GM13977 (cell line): ENCODE data around the gene MEF2C.

Source experiments
- DNase-seq: peaks from one replicate; pipeline ENCODE4 v3.0.0; 2012; ENCODE audit warnings: low spot score
- in situ Hi-C: fragments of 300-500 bp; cut with MboI; formaldehyde crosslinking; loops from one replicate; pipeline ENCODE4 v1.12.0; 2022; ENCODE audit warnings: low sequenced_read_pairs, low pct_unique_long_range_greater_than_20kb, mixed read lengths, inconsistent platforms; ENCODE audit not compliant: unreplicated experiment
- TF ChIP-seq, protein P1 (sequence below): IDR thresholded peaks from 2 replicates; pipeline ENCODE4 v1.5.1; 2012; ENCODE audit warnings: mild to moderate bottlenecking, control low read depth; ENCODE audit not compliant: insufficient read depth; ENCODE audit errors: extremely low read depth, missing control alignments

Gene MEF2C

DNA sequence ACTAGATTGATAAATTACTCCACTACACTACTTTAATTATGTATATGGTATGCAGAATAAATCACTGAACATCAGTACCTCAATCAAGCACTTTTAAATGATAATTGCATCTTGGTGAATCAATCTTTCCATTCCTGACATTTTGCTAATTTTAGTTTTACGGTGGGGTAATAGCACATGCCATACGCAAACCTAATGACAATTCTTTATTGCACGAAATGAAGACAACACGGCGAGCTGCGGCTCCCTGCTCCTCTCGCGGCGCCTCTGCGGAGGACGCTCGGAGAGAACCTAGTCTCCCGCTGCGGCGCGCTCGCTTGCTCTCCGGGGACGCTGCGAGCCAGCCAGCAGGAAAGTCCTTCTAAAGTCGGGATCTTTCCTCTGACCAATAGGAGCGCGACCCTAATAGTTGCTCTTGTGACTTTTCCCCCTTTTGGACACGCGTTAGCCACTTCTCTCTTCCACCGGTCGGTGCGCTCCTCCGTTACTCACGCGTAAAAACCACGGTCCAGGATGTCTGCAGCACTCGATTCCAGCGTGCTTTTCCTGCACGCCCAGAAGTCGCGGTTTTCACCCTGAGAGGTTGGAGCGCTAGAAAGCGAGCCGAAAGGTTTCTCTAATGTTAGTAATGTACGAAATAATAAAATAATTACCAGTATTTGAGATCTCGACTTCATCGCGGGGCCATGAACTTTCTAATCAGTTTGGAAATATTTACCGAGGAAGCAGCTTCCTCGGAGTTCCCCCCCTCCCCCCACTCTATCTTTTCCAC, 1.0 kb upstream of the MEF2C start:
- no peak for DNase-seq
- TF ChIP-seq, protein P1, sequence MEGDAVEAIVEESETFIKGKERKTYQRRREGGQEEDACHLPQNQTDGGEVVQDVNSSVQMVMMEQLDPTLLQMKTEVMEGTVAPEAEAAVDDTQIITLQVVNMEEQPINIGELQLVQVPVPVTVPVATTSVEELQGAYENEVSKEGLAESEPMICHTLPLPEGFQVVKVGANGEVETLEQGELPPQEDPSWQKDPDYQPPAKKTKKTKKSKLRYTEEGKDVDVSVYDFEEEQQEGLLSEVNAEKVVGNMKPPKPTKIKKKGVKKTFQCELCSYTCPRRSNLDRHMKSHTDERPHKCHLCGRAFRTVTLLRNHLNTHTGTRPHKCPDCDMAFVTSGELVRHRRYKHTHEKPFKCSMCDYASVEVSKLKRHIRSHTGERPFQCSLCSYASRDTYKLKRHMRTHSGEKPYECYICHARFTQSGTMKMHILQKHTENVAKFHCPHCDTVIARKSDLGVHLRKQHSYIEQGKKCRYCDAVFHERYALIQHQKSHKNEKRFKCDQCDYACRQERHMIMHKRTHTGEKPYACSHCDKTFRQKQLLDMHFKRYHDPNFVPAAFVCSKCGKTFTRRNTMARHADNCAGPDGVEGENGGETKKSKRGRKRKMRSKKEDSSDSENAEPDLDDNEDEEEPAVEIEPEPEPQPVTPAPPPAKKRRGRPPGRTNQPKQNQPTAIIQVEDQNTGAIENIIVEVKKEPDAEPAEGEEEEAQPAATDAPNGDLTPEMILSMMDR = no peak
- in situ Hi-C loops = loop anchor here (10.0 to 25.0 kb wide), 2 partner anchors 403 to 551 kb away; no protein-coding TSS in a partner anchor

DNA sequence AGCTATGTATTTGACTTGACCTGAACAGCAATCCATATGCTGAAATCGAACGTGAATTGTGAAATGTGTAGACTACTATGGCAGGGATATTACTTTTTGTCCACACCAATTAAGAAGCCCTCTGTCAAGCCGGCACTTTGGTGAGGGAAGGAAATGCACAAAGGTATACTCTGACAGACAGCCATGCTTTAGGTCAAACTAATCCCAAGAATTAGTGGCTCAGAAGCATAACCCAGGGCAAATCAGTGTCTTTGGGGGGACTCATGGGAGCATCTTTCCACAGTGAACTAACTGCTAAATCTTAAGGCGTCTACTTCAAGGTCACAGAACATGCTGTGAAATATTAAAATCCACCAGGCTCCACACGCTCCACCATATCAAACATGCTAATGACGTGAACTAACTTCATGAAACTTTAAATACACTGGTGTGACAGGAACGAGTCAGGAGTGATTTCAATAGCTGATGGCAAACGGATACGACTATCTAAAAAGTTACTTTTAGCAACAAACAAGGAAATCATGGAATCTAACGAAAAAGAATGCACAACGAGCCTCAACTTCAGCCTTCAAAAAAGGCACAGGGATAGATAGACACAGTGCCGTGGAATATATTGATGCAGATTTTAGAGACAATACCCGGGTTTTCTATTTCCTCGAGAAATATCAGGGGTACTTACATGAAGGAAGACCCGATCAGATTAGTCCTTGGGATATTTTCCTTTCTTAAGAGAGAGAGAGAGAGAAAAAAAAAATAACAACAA, 527 bp downstream of the MEF2C start:
- no peak for DNase-seq
- TF ChIP-seq, protein P1 = no peak
- in situ Hi-C loops = loop anchor here (10.0 to 25.0 kb wide), 2 partner anchors 405 to 552 kb away; no protein-coding TSS in a partner anchor

DNA sequence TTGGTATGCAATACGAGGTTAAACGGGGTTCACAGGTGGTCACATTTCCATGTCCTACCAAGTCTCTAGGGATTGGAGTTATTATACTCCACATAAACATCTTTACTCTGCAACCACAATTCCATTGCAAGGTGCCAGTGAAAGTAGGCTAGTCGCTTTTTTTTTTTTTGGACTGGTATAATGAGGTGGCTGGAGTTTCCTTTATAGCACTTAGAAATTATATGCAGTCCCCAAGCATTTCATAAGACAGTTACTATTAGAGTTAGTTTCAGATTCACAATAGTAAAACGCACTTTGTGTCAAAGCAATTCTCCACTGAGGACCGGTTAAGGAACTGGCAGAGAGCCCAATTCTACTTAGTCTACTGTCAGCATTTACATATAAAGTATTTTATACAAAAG, 1.4 kb downstream of the MEF2C start:
- in situ Hi-C loops = loop anchor here (10.0 to 25.0 kb wide), 2 partner anchors 406 to 553 kb away; no protein-coding TSS in a partner anchor
- DNase-seq = no peak
- TF ChIP-seq, protein P1 = no peak

DNA sequence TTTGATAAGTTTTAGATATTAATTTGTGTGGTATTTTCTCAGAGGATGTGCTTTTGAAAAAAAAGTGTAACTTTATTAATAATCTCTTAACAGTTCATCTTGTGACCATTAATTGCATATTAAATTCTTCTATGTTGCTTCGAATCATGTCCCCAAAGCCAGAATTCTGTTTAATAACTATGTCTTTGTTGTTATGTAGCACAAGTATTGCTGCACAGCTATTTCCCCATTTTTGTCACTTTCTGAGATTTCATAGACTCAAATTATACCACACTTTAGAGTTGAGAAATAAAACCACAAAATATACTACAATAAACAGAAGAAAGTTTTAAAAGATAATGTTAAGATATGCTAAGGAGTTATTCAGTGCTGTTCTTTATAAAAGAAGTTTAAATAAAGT, 2.8 kb downstream of the MEF2C start:
- in situ Hi-C loops = loop anchor here (10.0 to 25.0 kb wide), 2 partner anchors 407 to 555 kb away; no protein-coding TSS in a partner anchor
- DNase-seq = no peak
- TF ChIP-seq, protein P1 = no peak

GRCh38 chr5:88879724-88880123, 3.3 kb downstream of the MEF2C start:
- TF ChIP-seq, protein P1 = no peak
- no peak for DNase-seq
- in situ Hi-C loops = loop anchor here (10.0 to 25.0 kb wide), 2 partner anchors 408 to 555 kb away; no protein-coding TSS in a partner anchor

- no peak for DNase-seq
- TF ChIP-seq, protein P1 = peak; percentile 39
- in situ Hi-C loops = loop anchor here (25.0 kb wide), 1 partner anchor 408 kb away; no protein-coding TSS in a partner anchor
These were observed 4.0 kb downstream of the MEF2C start for GRCh38 chr5:88878976-88879375.
